K562 (cell line): ENCODE results near the gene MMP15.

ENCODE experiments used
- CBFB ChIP-seq: sonication (generic); formaldehyde crosslinking; IDR thresholded peaks from 2 replicates; pipeline ENCODE4 v1.4.0; 2020; ENCODE audit warnings: mild to moderate bottlenecking, missing genetic modification reagents
- CGGBP1 ChIP-seq: fragments of 250-450 bp; sonication (Bioruptor Pico); IDR thresholded peaks from 2 replicates; pipeline ENCODE4 v1.9.0; 2021; ENCODE audit warnings: mild to moderate bottlenecking
- ZNF75A ChIP-seq: fragments of 450-650 bp; formaldehyde crosslinking; IDR thresholded peaks from 2 replicates; pipeline ENCODE4 v1.4.0; 2020; ENCODE audit warnings: mild to moderate bottlenecking

GRCh38 chr16:57997176-57997527 is 28.4 kb upstream of the MMP15 start:
- TF ChIP-seq CBFB (CRISPR knock-in tag) (no peak), ZNF75A (CRISPR knock-in tag) (no peak), CGGBP1 (CRISPR knock-in tag) (no peak)
